ENCODE data around the gene PMAIP1.

- no peak for TF ChIP-seq CTCF (optimal IDR thresholded peaks at IDR 0.05 in 1 of 3, IDR thresholded peaks at IDR 0.05 in 1 of 3, conservative IDR thresholded peaks at IDR 0.05 in 1 of 3; ENCODE audit: extremely low read depth in 1 of 3, insufficient read depth in 2 of 3, low read length in 3 of 3)
- no peak for TF ChIP-seq EZH2 (IDR thresholded peaks at IDR 0.05; ENCODE audit: low read length)
Measured at GRCh38 chr18:59945544-59945943, 45.7 kb downstream of the PMAIP1 start.
